Hypothalamus (tissue), 51 donors: ENCODE data around the gene KCNQ1.
A peak's percentile ranks its signal among the peaks of the same experiment; 100 is the strongest.

Experiments
- DNase-seq, 51 donors: peaks; one replicate each; lab custom pipeline; 2025; lab: John Stamatoyannopoulos, UW

KCNQ1 gene

GRCh38 chr11:2573240-2574042 is 128.6 kb downstream of the KCNQ1 start:
- DNase-seq: no peak

- no peak for DNase-seq
Observed at GRCh38 chr11:2574043-2574552, 129.3 kb downstream of the KCNQ1 start.

- DNase-seq: peak in 26 of 51 donors; percentile 19 to 79 (median 44)
Observed at GRCh38 chr11:2574553-2575535, 130.0 kb downstream of the KCNQ1 start.

DNA sequence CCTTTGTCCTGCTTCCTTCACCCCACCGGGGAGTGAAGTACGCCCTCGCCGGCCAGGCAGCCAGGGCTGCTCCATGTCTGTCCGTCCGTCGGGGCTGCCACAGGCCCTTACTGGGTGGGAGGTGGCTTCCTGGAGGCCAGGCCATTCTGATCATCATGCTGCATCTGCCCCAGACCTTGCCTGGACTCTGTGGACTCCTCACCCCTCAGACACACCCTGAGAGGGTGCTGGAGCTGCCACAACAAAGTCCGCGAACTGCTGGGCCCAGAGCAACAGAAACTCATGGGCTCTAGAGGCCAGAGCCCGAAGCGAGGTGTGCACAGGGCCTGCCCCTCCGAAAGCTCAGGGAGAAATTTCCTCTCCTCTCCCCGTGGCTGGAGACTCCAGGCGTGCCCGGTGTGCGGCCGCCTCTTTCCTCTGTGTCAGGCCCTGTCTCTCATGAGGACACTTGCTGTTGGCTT is 130.8 kb downstream of the KCNQ1 start:
- no peak for DNase-seq

DNA sequence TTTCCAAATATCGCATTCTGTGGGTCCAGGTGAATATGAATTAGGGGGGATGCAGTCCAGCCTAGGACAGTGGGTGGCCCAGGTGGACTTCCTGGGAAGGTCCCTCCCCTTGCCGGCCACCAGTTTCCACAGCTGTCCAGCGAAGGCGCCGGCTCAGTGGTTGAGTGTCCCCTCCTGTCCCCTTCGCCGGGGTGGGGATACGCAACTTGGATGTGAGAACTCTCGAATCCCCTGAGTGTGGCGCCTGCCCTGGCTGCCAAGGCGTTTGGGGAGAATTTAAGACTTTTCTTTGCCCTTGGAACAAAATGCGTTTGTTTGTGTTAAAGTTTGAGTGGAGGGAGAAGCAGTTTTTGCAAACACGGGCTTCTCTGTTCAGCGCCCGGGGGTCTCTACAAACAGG is 131.3 kb downstream of the KCNQ1 start:
- no peak for DNase-seq

GRCh38 chr11:2576549-2576948 is 131.7 kb downstream of the KCNQ1 start:
- no peak for DNase-seq

GRCh38 chr11:2577031-2577990 is 132.5 kb downstream of the KCNQ1 start:
- no peak for DNase-seq

- DNase-seq: no peak
Observed at GRCh38 chr11:2577991-2578928, 133.5 kb downstream of the KCNQ1 start.

- no peak for DNase-seq
Observed at GRCh38 chr11:2578929-2579270, 134.1 kb downstream of the KCNQ1 start.

GRCh38 chr11:2579315-2580060 is 134.7 kb downstream of the KCNQ1 start:
- DNase-seq: no peak

GRCh38 chr11:2580061-2580421 is 135.2 kb downstream of the KCNQ1 start:
- no peak for DNase-seq

GRCh38 chr11:2580571-2581001 is 135.8 kb downstream of the KCNQ1 start:
- DNase-seq: no peak

DNA sequence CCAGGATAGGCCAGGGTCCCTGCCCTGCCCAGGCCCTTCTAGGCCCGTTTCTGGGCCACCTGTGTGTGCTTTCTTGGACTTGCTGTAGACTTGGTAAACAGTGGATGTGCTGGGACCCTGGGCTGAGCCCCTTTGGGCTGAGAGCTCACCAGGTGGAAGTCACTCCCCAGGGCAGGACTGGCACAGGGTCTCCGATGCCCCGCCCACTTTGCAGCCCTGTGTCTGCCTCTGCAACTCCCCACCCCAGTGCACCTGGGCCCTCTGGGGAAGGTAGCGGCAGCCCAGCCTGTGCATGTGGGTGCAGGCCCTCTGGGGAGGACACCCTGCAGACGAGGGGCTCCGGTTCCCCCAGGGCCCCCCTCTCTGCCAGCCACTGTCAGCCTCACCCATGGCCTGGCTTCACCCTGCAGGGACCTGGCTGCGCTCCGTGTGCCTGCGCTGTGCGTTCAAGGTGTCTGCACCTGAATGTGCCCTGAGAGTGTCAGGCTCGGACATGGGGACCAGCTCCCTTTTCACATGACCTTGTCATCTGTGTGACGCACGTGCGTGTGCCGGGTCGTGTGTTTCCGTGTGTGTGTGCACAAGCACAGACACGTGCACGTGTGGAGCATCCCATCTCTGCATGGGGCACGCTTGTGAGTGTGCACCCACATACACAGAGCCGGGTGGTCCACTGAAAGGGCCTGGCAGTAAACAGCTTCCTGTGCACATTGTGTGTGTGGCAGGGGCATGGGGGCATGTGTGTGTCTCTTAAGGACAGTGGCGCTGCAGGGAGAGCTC is 136.5 kb downstream of the KCNQ1 start:
- DNase-seq: no peak

GRCh38 chr11:2581931-2582350 is 137.1 kb downstream of the KCNQ1 start:
- no peak for DNase-seq

DNA sequence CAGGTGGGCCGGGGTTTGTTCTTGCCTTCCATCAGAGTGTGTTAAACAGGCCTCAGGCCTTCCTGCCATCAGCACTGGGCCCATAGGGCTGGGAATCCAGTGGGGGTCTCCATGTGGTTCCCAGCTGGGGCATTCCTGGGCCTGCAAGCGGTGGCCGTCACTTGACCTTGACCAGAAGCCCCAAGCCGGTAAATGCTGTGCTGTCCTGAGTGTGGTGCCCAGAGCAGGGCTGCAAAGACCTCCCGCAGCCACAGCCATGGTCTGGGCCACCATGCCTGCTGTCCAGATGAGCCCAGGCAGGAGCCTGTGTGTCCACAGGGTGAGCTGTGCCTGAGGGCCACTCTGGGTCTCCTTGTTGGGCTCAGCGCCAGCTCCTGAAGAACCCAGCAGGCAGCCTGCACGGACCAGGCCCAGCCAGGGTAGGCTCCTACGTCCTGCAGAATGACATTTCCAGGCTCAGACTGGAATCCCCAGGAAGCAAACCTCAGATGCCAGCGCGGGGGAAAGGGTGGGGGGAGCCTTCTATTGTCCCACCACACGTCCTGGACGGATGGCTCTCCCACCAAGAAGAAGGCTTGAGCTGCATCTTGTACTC is 137.6 kb downstream of the KCNQ1 start:
- no peak for DNase-seq

GRCh38 chr11:2582946-2583604 is 138.3 kb downstream of the KCNQ1 start:
- DNase-seq: no peak

DNA sequence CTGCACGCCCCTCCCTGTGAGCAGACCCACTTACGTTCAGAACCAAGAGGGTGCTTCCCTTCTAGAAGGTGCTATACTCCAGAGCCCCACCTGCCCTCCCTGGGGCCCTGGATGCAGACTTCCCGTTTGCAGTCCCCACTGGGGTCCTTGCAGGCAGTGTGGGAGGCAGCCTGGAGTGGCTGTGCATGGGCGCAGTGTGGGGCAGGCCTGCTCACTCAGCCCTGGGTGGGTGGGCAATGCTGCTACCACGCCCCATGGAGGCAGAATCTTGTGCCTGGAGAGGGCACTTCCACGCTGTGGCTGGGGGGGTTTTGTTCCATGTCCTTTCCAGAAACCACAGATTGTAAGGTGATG is 138.8 kb downstream of the KCNQ1 start:
- no peak for DNase-seq
